T-helper 1 cell treated with Interleukin-12 subunit alpha and Interleukin-12 subunit beta and Interleukin-4 antibody, amounts not matched to agents 30 μg/mL and 1 μg/mL, for 36 hours (primary cell): ENCODE results near the gene SLC19A1.

Experiments used
- H3K27ac Mint-ChIP-seq: one replicate; pipeline ENCODE4 v1.8.0; 2021; ENCODE audit warnings: mild to moderate bottlenecking, mixed read lengths
- H3K27me3 Mint-ChIP-seq: one replicate; pipeline ENCODE4 v1.8.0; 2021; ENCODE audit warnings: low read depth, mixed read lengths
- H3K36me3 Mint-ChIP-seq: one replicate; pipeline ENCODE4 v1.8.0; 2021; ENCODE audit warnings: low read depth, mixed read lengths
- H3K4me1 Mint-ChIP-seq: one replicate; pipeline ENCODE4 v1.8.0; 2021; ENCODE audit warnings: low read depth, mixed read lengths
- H3K4me3 Mint-ChIP-seq: one replicate; pipeline ENCODE4 v1.8.0; 2021; ENCODE audit warnings: mild to moderate bottlenecking, moderate library complexity, mixed read lengths
- H3K9me3 Mint-ChIP-seq: one replicate; pipeline ENCODE4 v1.8.0; 2021; ENCODE audit warnings: mixed read lengths

Gene SLC19A1

GRCh38 chr21:45556302-45556644 is 14.0 kb upstream of the SLC19A1 start:
- Mint-ChIP-seq H3K4me1 (peaks cover 20% of the 10 kb centered on the region), H3K9me3 (no peaks in the 10 kb centered on the region), H3K27ac (no peak overlapping the region), H3K4me3 (no peak overlapping the region), H3K27me3 (no peaks in the 10 kb centered on the region), H3K36me3 (no peaks in the 10 kb centered on the region)

- no peaks in the 10 kb centered on the region for H3K9me3 Mint-ChIP-seq
- peak overlapping the region; percentile 9 for H3K27ac Mint-ChIP-seq
- H3K4me3 Mint-ChIP-seq, result no peak overlapping the region
- H3K4me1 Mint-ChIP-seq, result peaks cover 23% of the 10 kb centered on the region
- no peaks in the 10 kb centered on the region for H3K36me3 Mint-ChIP-seq
- H3K27me3 Mint-ChIP-seq, result no peaks in the 10 kb centered on the region
Measured at GRCh38 chr21:45555557-45556301, 13.5 kb upstream of the SLC19A1 start.

- no peaks in the 10 kb centered on the region for H3K27me3 Mint-ChIP-seq
- no peak overlapping the region for H3K4me3 Mint-ChIP-seq
- peaks cover 29% of the 10 kb centered on the region for H3K4me1 Mint-ChIP-seq
- H3K9me3 Mint-ChIP-seq, result no peaks in the 10 kb centered on the region
- H3K36me3 Mint-ChIP-seq, result no peaks in the 10 kb centered on the region
- no peak overlapping the region for H3K27ac Mint-ChIP-seq
Measured at GRCh38 chr21:45555251-45555556, 13.0 kb upstream of the SLC19A1 start.

- H3K27ac Mint-ChIP-seq, result peak overlapping the region; percentile 95
- no peaks in the 10 kb centered on the region for H3K27me3 Mint-ChIP-seq
- no peaks in the 10 kb centered on the region for H3K36me3 Mint-ChIP-seq
- peak overlapping the region; percentile 97 for H3K4me3 Mint-ChIP-seq
- H3K4me1 Mint-ChIP-seq, result peaks cover 31% of the 10 kb centered on the region
- no peaks in the 10 kb centered on the region for H3K9me3 Mint-ChIP-seq
Measured at GRCh38 chr21:45554477-45555175, 12.4 kb upstream of the SLC19A1 start.

- no peaks in the 10 kb centered on the region for H3K27me3 Mint-ChIP-seq
- H3K4me3 Mint-ChIP-seq, result no peak overlapping the region
- H3K9me3 Mint-ChIP-seq, result no peaks in the 10 kb centered on the region
- H3K4me1 Mint-ChIP-seq, result peaks cover 40% of the 10 kb centered on the region
- H3K36me3 Mint-ChIP-seq, result no peaks in the 10 kb centered on the region
- H3K27ac Mint-ChIP-seq, result peak overlapping the region; percentile 57
Measured at GRCh38 chr21:45552696-45553391, 10.6 kb upstream of the SLC19A1 start.

- peak overlapping the region; percentile 99 for H3K27ac Mint-ChIP-seq
- H3K36me3 Mint-ChIP-seq, result no peaks in the 10 kb centered on the region
- H3K9me3 Mint-ChIP-seq, result no peaks in the 10 kb centered on the region
- peak overlapping the region; percentile 81 for H3K4me3 Mint-ChIP-seq
- peaks cover 44% of the 10 kb centered on the region for H3K4me1 Mint-ChIP-seq
- no peaks in the 10 kb centered on the region for H3K27me3 Mint-ChIP-seq
Measured at GRCh38 chr21:45551783-45552695, 9.8 kb upstream of the SLC19A1 start.

GRCh38 chr21:45551316-45551715 is 9.1 kb upstream of the SLC19A1 start:
- Mint-ChIP-seq H3K9me3 (no peaks in the 10 kb centered on the region), H3K4me1 (peaks cover 44% of the 10 kb centered on the region)

GRCh38 chr21:45550522-45551210 is 8.4 kb upstream of the SLC19A1 start:
- H3K27ac Mint-ChIP-seq, result peak overlapping the region; percentile 99
- no peaks in the 10 kb centered on the region for H3K9me3 Mint-ChIP-seq
- peak overlapping the region; percentile 81 for H3K4me3 Mint-ChIP-seq
- no peaks in the 10 kb centered on the region for H3K27me3 Mint-ChIP-seq
- peaks cover 41% of the 10 kb centered on the region for H3K4me1 Mint-ChIP-seq
- H3K36me3 Mint-ChIP-seq, result no peaks in the 10 kb centered on the region

More at GRCh38 chr21:45551316-45551715, 9.1 kb upstream of the SLC19A1 start:
- Mint-ChIP-seq H3K27ac (peak overlapping the region; percentile 99), H3K36me3 (no peaks in the 10 kb centered on the region), H3K4me3 (peak overlapping the region; percentile 81), H3K27me3 (no peaks in the 10 kb centered on the region)

- Mint-ChIP-seq H3K36me3 (no peaks in the 10 kb centered on the region), H3K9me3 (no peaks in the 10 kb centered on the region), H3K4me1 (peaks cover 41% of the 10 kb centered on the region), H3K4me3 (peak overlapping the region; percentile 81), H3K27ac (peak overlapping the region; percentile 99), H3K27me3 (no peaks in the 10 kb centered on the region)
Measured at GRCh38 chr21:45549626-45550463, 7.6 kb upstream of the SLC19A1 start.

GRCh38 chr21:45548711-45549491 is 6.7 kb upstream of the SLC19A1 start:
- Mint-ChIP-seq H3K27ac (peak overlapping the region; percentile 92), H3K4me3 (peak overlapping the region; percentile 71), H3K36me3 (no peaks in the 10 kb centered on the region), H3K27me3 (no peaks in the 10 kb centered on the region), H3K9me3 (no peaks in the 10 kb centered on the region), H3K4me1 (peaks cover 37% of the 10 kb centered on the region)

- peak overlapping the region; percentile 31 for H3K27ac Mint-ChIP-seq
- peaks cover 35% of the 10 kb centered on the region for H3K4me1 Mint-ChIP-seq
- H3K27me3 Mint-ChIP-seq, result no peaks in the 10 kb centered on the region
- H3K36me3 Mint-ChIP-seq, result no peaks in the 10 kb centered on the region
- no peaks in the 10 kb centered on the region for H3K9me3 Mint-ChIP-seq
- no peak overlapping the region for H3K4me3 Mint-ChIP-seq
Measured at GRCh38 chr21:45547545-45547900, 5.3 kb upstream of the SLC19A1 start.

GRCh38 chr21:45546636-45547544 is 4.7 kb upstream of the SLC19A1 start:
- no peak overlapping the region for H3K27ac Mint-ChIP-seq
- H3K27me3 Mint-ChIP-seq, result no peaks in the 10 kb centered on the region
- H3K9me3 Mint-ChIP-seq, result no peaks in the 10 kb centered on the region
- H3K4me3 Mint-ChIP-seq, result no peak overlapping the region
- H3K4me1 Mint-ChIP-seq, result peaks cover 33% of the 10 kb centered on the region
- no peaks in the 10 kb centered on the region for H3K36me3 Mint-ChIP-seq
